Occipital lobe (tissue), 2 donors: ENCODE results near the gene TTC7B. TPM values are rescaled to one million over a fixed set of nuclear protein-coding genes. Genes with fewer than 3 reads are reported as not detected.

Source experiments
- DNase-seq: peaks from one replicate; lab custom pipeline; 2025; lab: John Stamatoyannopoulos, UW
- total RNA-seq: library from RNA; depleted of rRNA; stranded (reverse); fragments of >200 nt; gene quantifications from one replicate; pipeline ENCODE4 v1.2.3, GENCODE V29; 2014

The TTC7B gene
- total RNA-seq, 1 donor from 2014 or later, result 23.2 TPM

DNA sequence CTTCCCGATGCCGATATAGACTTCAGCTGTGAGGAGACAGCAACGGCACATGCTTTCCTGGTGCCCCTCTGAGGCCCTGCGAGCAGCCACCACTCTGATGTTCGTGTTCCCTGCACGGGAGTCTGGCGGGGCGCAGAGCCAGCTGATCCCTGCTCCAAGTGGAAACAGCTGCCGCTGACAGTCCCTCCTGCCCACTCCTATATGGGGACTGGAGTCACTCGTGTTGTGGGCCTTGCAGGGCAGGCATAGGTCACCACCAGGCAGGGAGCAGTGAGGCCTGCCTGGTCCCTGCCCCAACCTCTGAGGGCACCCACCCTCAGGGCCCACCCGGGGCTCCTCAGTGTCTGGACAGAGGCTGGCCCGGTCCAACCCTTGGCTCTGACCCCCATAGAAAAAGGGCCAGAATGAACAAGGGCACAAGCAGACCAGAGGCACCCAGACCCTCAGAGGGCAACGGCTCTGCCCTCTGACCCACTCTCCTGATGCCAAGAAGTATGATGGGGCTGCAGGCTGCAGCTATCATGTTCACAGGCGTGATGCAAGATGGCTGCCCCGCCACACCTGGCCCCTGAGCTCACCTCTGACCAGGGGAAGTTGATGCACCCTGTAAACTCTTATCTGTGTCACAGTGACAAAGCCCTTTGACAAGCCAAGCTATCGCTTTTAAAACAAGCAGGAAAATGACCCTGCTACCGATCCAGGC, 237.8 kb downstream of the TTC7B start:
- DNase-seq, result no peak

DNA sequence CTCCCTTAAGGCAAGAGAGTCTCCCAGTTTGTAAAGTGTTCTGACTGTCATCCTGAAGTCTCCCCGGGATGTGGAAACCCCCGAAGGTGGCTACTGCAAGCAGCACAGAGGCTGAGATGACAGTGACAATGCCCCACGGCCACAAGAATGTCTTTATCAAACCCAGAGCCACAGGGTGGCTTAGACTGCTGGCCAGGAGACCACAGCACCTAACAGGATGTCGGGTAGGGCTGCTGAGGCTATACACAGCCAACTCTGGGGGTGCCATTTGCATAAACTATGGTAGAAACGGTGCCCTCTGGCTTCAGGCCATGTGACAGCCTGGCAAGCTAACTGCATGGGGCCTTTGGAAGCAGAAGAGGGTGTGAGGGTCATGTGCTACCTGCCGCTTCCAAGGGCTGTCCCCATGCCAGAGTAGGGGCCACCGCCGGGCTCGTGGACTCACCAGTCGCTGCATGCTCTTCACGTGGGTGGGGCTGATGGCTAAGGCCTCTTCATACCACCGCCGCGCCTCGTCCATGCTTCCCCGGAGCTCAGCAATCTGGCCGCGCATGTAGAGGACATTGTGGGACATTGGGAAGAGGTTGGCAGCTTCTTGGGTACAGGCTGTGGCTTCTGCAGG, 238.5 kb downstream of the TTC7B start:
- DNase-seq, result no peak

- DNase-seq, result no peak
Observed at GRCh38 chr14:90576981-90577660, 239.1 kb downstream of the TTC7B start.

- no peak for DNase-seq
Observed at GRCh38 chr14:90576581-90576980, 239.6 kb downstream of the TTC7B start.

DNA sequence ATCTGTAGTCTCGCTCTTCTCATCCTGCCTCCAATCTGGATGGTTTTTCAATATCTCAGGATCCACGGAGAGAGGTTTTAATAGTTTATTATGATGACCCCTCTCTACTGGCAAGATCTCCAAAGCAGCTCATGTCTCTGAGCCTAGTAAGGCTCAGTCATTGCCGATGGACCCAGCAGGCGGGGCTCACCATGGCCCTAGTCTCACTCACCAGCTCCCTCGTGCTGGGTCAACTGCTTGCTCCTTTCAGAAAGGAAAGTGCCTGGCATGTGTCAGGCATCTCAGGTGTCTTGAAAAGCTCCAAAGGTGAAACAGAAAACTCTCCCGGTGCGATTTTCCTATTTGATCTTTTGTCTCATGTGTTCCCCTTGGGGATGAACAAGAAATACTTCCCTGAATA, 240.4 kb downstream of the TTC7B start:
- DNase-seq, result no peak

DNA sequence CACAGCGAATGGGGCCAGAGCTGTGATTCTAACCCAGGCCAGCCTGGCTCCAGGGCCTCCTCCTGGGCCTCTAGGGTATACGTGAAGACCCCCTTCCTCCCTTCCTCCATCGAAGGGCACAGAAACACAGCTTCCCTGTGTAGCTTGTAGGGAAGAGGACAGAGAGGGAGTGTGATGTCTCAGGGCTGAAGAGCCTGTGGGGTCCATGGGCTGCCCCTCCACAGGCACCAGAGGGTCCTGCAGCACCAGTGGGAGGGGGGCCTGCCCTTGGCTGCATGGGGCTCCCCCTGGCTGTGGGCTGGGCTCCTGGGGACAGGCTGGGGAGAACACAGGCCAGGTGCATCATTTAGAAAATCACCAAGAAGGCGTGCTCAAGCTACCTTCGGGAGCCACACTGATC, 240.9 kb downstream of the TTC7B start:
- DNase-seq, result no peak

DNA sequence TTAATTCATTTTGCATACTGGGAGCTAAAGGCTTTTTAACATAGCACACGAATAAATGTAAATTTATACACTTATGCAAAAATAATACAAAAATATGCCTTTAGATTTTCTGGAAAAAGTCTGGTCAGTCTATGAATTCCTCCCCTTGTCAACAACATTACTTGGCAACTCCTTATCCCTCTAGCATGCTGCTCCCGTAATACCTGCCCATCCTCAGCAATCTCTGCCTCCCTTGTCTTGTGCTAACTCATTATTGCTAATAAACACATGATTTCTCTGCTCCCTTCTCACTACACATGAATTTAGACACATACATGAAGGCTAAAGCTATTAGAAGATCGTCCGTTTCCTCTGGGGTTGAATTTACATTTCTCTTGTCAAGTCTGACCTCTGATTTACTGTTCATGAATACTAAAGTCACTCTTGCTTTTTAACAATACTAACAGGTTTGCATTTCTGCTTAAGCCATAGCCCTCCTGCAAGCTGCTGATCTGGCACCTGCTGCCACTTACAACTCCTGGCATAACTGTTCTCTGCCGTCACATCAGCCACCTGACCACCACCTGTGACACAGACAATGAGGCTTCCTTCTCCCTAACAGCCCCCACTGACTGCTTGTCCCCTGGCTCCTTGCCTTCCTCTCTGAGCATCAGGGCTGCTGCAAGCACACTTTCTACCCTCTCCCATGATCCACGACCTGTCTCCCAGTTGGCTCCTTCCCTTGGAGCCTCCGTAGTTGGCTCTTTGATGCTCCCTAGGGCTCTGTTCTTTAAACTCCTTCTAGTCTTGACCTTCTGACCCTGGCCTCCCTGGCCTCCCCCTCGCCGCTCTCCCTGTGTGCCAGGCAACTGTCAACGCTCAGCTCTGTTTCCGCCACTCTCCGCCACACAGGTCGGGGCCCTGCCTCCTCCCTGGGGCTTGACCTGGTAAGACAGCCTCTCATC, 241.8 kb downstream of the TTC7B start:
- DNase-seq, result no peak

DNA sequence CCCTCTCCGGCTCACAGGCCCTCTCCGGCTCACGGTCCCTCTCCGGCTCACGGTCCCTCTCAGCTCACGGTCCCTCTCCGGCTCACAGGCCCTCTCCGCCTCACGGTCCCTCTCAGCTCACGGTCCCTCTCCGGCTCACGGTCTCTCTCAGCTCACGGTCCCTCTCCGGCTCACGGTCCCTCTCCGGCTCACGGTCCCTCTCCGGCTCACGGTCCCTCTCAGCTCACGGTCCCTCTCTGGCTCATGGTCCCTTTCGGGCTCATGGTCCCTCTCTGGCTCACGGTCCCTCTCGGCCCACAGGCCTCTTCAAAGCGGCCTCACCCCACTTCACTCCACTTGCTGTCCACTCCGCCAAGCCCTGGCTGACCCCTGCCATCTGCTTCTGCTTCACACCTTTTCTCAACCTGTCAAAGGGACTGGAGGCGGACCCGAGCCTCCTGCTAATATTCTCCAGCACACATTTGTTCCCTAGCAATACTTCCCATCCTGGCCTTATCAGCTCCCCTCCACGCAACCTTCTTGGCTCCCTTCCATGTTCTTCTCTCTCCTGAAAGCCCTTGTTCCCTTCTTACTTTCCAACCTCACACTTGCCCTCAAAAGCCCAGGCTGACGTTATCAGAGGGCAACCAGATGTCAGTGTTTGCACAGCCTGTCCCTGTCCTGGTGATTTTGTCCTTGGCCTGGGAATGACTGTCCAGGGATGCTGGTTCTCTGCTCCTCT, 242.7 kb downstream of the TTC7B start:
- no peak for DNase-seq

- DNase-seq, result no peak
Observed at GRCh38 chr14:90572441-90573150, 243.6 kb downstream of the TTC7B start.

DNA sequence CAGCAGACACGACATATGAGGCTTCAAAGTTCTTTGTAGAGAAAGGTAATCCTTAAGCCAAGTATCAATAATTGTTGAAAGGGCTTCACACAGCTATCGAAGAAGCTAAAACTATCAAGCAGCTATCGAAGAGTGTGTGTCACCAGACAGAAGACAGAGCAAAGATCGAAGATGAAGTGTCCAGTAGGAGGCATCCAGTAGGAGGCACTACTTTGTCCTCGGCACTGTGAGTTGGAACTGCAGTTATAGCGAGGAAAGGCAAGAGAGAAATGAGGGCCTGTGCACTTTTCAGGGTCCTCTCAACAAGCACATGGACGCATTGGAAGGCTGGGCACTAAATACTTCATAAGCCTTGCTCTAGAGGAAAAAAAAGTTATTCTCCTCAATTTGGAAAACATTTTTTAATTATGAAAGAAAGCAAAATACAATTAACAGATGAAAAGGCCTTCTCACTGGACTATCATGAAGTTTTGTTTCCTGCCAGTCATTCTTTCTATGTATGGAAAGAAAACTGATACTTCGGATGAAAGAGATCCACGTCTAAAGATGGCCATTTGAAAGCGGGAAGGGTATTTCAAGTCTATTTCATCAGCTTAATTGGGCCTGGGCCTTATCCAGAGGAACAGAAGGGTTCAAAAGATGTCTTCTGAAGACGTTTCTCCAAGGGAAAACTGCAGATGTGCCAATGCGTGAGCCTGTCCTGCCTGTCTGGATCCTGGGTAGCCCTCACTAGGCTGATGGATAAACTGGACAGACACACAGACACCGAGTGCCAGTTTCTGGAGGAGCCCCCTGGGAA, 244.9 kb downstream of the TTC7B start:
- no peak for DNase-seq

DNA sequence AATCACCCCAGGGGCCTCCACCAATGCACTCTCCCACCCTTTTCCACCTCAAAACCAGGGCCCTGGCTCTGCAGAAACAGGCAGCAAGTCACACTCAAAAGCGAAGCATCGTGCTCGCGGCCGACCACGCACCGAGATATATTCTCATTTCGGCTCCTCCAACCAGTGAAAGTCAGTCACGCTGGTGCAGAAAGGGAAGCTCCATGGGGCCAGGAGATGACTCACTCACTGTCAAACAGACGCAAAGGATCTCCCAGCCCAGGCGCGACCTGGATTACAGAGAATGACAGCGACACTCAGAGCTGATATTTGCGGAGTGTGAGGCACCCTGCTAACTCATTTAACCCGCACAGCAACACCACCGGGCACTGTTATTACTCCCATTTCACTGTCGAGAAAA, 245.8 kb downstream of the TTC7B start:
- DNase-seq, result no peak

GRCh38 chr14:90569606-90570387, 246.4 kb downstream of the TTC7B start:
- no peak for DNase-seq

DNA sequence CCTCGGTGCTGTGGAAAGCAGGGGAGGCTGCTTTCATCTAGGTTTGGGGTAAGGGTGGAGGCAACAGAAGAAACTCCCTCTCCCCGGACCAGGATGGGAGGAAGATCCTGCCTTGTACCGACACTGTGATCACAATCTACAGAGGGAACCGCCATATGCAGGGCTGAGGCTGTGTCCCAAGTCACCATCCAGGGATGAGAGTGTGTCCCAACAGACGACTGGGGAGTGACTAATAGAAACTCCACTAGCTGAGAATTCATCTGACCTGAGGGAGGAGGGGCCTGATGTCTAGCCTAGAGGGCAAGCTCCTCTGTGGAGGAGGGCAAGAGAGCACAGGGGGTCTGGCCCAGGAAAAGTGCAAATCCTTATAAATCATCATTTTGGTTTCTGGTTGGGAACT, 247.0 kb downstream of the TTC7B start:
- DNase-seq, result no peak

- no peak for DNase-seq
Observed at GRCh38 chr14:90568405-90568804, 247.8 kb downstream of the TTC7B start.

DNA sequence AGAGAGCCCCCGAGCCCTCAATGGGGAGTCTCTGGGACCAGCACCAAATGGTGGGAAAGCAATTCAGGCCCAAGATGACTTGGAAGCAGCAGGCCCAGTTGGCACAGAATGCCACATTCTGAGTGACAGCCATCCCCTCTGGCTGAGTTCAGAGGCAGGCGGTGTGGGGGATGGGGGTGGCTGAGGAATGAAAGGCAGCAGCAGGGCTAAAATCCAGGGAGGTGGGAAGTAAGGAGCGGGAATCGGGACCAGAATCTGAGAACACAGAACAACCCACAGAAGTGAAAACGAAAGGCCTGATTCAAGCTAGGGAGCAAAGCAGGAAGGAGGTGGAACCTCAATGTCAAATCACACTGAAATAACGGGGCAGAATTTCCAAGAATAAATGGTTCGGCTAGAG, 248.2 kb downstream of the TTC7B start:
- peak; percentile 46 for DNase-seq

DNA sequence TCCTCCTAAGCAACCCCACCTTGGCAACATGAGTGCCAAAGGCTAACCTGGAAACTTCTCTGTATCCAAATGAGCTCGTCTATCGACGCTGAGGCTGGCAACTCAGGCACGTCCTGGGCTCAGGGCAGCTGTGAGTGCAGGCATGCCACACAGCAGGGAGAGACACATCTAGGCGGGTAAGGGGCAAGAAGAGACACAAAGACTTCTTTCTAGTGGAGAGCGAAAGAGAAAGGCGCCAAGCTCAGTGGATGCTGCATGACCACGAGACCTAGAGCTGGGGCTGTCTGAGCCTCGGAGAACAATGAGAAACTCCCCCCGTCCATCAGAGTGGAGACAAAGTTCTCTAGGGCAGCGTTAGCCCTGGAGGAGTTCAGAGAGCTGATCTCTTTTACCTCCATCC, 249.0 kb downstream of the TTC7B start:
- peak; percentile 68 for DNase-seq

DNA sequence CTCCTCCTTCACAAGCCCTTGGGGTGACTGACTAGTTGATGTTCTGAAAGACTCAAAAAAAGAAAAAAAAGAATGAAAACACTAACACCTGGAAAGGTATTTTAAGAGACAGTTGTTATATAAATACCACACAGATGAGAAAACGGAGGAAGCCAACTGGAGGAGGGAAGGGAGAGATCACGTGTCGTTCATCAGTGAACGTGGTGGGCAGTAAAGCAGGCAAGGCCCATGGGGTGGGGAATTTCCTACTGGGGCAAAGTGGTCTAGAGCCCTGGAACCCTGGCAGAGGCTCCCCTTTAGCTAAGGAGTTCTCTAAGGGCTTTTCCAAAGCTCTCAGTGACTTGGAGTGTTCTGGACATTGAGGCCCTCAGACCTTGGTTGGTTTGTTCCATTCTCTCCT, 249.7 kb downstream of the TTC7B start:
- no peak for DNase-seq

- no peak for DNase-seq
Observed at GRCh38 chr14:90564496-90564895, 251.7 kb downstream of the TTC7B start.

- DNase-seq, result no peak
Observed at GRCh38 chr14:90562652-90563051, 253.6 kb downstream of the TTC7B start.
